ENCODE results near the gene SF3B5. TPM values are rescaled to one million over a fixed set of nuclear protein-coding genes. Genes with fewer than 3 reads are reported as not detected.
A peak's percentile ranks its signal among the peaks of the same experiment; 100 is the strongest.

The SF3B5 gene
- total RNA-seq, 1 experiment from 2014 or later: 113 TPM

GRCh38 chr6:144066255-144066654 lies 29.1 kb downstream of the SF3B5 start:
- peaks cover 15% of the 10 kb centered on the region for H3K36me3 Mint-ChIP-seq (ENCODE audit: insufficient read depth, unreplicated experiment)
- DNase-seq: no peak
- H3K4me3 Mint-ChIP-seq (ENCODE audit: low read depth, unreplicated experiment): no peak overlapping the region
- peaks cover 27% of the 10 kb centered on the region for H3K27me3 Mint-ChIP-seq (ENCODE audit: unreplicated experiment)
- no peak overlapping the region for H3K27ac Mint-ChIP-seq (ENCODE audit: unreplicated experiment)
- intact Hi-C loops (cut with micrococcal nuclease; ENCODE audit: unreplicated experiment): no loop called here
- BruUV-seq (replicated peaks): no TSS peak
- H3K4me1 Mint-ChIP-seq (ENCODE audit: low read depth, unreplicated experiment): peaks cover 8% of the 10 kb centered on the region
- TF ChIP-seq, protein P1, sequence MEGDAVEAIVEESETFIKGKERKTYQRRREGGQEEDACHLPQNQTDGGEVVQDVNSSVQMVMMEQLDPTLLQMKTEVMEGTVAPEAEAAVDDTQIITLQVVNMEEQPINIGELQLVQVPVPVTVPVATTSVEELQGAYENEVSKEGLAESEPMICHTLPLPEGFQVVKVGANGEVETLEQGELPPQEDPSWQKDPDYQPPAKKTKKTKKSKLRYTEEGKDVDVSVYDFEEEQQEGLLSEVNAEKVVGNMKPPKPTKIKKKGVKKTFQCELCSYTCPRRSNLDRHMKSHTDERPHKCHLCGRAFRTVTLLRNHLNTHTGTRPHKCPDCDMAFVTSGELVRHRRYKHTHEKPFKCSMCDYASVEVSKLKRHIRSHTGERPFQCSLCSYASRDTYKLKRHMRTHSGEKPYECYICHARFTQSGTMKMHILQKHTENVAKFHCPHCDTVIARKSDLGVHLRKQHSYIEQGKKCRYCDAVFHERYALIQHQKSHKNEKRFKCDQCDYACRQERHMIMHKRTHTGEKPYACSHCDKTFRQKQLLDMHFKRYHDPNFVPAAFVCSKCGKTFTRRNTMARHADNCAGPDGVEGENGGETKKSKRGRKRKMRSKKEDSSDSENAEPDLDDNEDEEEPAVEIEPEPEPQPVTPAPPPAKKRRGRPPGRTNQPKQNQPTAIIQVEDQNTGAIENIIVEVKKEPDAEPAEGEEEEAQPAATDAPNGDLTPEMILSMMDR (IDR thresholded peaks at IDR 0.05; ENCODE audit: unreplicated experiment): no peak
- CTCF ChIA-PET: no interaction called here
- no peaks in the 10 kb centered on the region for H3K9me3 Mint-ChIP-seq (ENCODE audit: low read depth, unreplicated experiment)

DNA sequence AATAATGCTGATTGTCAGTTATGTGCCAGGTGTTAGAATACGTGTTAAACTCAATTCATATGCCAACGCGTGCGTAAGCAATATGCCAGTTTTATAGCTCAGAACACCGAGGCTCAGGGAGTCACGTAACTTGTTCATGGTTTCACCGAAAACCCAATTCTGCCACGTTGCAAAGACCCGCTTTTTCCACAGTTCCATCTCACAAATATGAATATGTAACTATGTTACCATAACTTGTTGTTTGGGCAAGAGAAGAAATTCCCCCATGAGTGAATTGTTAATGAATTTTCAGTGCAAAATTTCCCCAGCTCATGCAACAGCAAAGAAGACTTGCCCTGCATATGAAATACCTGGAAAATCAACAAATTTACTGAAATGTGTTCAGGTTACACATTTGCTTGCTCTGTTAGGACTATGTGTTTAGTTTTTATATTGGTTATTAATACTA lies 30.1 kb downstream of the SF3B5 start:
- BruUV-seq (replicated peaks): no TSS peak
- peaks cover 27% of the 10 kb centered on the region for H3K27me3 Mint-ChIP-seq (ENCODE audit: unreplicated experiment)
- TF ChIP-seq, protein P1 (IDR thresholded peaks at IDR 0.05; ENCODE audit: unreplicated experiment): no peak
- H3K4me1 Mint-ChIP-seq (ENCODE audit: low read depth, unreplicated experiment): peaks cover 8% of the 10 kb centered on the region
- H3K4me3 Mint-ChIP-seq (ENCODE audit: low read depth, unreplicated experiment): peak overlapping the region; percentile 82
- H3K9me3 Mint-ChIP-seq (ENCODE audit: low read depth, unreplicated experiment): no peaks in the 10 kb centered on the region
- H3K36me3 Mint-ChIP-seq (ENCODE audit: insufficient read depth, unreplicated experiment): peaks cover 15% of the 10 kb centered on the region
- no peak overlapping the region for H3K27ac Mint-ChIP-seq (ENCODE audit: unreplicated experiment)
- no peak for DNase-seq
- intact Hi-C loops (cut with micrococcal nuclease; ENCODE audit: unreplicated experiment): no loop called here
- CTCF ChIA-PET: no interaction called here

DNA sequence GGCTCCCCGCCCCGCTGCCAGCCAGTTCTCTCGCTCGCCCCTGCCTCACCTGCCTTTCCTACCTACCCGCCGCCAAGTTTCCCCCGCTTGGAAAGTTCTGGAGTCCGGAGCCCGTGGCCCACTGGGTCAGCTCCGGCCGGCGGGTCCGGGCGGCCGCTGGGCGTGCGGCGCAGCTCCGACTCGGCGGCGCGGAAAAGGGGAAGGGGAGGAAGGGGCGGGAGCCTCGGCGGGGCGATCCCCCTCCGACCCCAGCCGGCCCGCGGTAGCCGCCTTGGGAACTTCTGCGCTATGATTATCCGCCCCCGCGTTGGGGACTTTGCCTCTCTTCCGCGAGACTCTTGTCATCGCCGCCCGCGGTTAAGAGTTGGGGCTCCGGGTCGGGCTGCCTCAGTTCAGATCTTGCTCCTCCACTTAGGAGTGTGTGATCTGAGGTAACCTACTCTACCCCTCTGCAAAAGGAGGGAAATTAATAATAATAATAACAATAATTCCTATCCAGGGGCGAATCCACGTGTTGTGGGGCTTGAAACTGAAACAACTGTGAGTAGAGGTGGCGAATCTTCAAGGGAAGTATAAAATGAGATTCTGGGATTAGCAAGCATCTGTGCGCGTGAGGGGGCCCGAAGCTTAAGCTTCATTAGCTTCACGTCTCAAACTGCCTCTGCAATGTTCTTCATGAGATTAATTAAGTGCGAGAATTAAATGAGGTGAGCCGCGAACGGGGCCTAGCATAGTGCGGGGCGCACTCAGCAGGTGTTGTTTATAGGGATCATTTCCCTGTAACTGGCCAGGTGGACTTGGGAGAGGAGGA lies 30.8 kb downstream of the SF3B5 start:
- Mint-ChIP-seq H3K27ac (ENCODE audit: unreplicated experiment) (no peak overlapping the region), H3K4me1 (ENCODE audit: low read depth, unreplicated experiment) (peaks cover 8% of the 10 kb centered on the region), H3K4me3 (ENCODE audit: low read depth, unreplicated experiment) (peak overlapping the region; percentile 82), H3K27me3 (ENCODE audit: unreplicated experiment) (peaks cover 27% of the 10 kb centered on the region), H3K36me3 (ENCODE audit: insufficient read depth, unreplicated experiment) (peaks cover 15% of the 10 kb centered on the region), H3K9me3 (ENCODE audit: low read depth, unreplicated experiment) (no peaks in the 10 kb centered on the region)
- intact Hi-C loops (cut with micrococcal nuclease; ENCODE audit: unreplicated experiment): no loop called here
- CTCF ChIA-PET: no interaction called here
- DNase-seq: peak; percentile 7
- BruUV-seq (replicated peaks): TSS peak; percentile 41
- TF ChIP-seq, protein P1 (IDR thresholded peaks at IDR 0.05; ENCODE audit: unreplicated experiment): no peak

- Mint-ChIP-seq H3K27me3 (ENCODE audit: unreplicated experiment) (peaks cover 21% of the 10 kb centered on the region), H3K9me3 (ENCODE audit: low read depth, unreplicated experiment) (no peaks in the 10 kb centered on the region), H3K36me3 (ENCODE audit: insufficient read depth, unreplicated experiment) (peaks cover 15% of the 10 kb centered on the region), H3K4me1 (ENCODE audit: low read depth, unreplicated experiment) (peaks cover 8% of the 10 kb centered on the region), H3K4me3 (ENCODE audit: low read depth, unreplicated experiment) (peak overlapping the region; percentile 82), H3K27ac (ENCODE audit: unreplicated experiment) (no peak overlapping the region)
- intact Hi-C loops (cut with micrococcal nuclease; ENCODE audit: unreplicated experiment): no loop called here
- CTCF ChIA-PET: no interaction called here
- TF ChIP-seq, protein P1 (IDR thresholded peaks at IDR 0.05; ENCODE audit: unreplicated experiment): no peak
- no TSS peak for BruUV-seq (replicated peaks)
- DNase-seq: peak; percentile 84
Measured at GRCh38 chr6:144063744-144064401, 31.5 kb downstream of the SF3B5 start.

All from Calu3 (cell line).